HG02973 (cell line): ENCODE results near the gene MARVELD3.

Experiments used
- ATAC-seq: cut with Tn5 transposase; IDR thresholded peaks from one replicate; pipeline ENCODE4 v1.9.1; 2021; ENCODE audit warnings: moderate library complexity; ENCODE audit not compliant: unreplicated experiment

Gene MARVELD3

DNA sequence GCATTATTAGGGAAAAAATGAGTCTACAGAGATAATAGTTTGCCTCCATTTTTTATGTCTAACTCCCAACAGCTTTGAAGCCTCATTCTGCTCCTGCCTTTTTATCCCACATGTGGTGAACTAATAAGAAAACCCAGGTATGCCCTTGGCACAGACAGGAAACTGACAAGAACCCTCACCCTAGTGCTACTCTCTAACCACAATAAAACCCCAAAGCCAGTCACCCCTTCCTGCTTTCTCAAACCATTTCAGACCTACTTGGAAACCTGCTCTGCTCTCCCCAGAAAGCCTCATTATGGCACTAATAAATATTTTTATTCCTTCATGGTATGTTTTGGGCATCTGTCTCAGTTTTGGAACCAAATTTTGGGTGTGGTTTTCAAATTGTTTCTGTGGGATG is 3.9 kb upstream of the MARVELD3 start:
- no peak for ATAC-seq

- no peak for ATAC-seq
Observed at GRCh38 chr16:71623597-71623996, 2.4 kb upstream of the MARVELD3 start.

DNA sequence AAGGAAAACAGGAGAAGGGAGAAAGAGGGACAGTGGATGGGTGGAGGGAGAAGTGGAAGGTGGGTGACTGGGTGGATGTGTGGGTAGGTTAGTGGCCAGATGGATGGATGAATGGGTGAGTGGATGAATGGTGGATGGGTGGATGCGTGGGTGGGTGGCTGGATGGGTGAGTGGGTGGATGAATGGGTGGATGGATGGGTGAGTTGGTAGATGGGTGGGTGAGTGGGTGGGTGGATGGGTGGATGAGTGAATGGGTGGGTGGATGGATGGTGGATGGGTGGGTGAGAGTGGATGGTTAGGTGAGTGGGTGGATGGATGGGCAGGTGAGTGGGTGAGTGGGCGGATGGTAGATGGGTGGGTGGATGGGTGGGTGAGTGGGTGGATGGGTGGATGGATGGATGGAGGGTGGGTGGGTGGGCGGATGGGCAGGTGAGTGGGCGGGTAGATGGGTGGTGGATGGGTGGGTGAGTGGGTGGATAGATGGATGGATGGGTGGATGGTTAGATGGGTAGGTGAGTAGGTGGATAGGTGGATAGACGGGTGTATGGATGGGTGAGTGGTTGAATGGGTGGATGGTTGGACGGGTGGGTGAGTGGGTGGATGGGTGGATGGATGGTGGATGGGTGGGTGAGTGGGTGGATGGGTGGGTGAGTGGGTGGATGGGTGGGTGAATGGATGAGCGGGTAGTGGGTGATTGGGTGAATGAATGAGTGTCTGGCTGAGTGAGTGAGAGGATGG is 702 bp upstream of the MARVELD3 start:
- ATAC-seq: no peak

DNA sequence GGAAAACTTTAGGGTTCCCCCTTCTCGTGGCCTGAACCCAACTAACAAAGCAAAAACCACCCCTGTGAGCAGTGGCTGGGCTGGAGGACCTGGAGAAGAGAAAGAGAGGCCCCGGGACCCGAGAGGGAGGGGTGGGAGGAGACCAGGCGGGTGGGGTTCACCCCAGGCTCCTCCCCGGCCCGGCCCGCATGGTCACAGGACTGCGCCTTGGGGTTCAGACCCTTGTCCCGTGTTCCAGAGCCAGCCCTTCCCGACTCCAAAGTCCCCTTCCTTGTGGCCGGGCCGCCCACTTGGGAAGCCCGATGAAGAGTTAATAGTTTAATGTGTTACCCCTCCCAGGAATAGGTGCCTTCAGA is 852 bp downstream of the MARVELD3 start:
- no peak for ATAC-seq

GRCh38 chr16:71627731-71628181 is 1.8 kb downstream of the MARVELD3 start:
- ATAC-seq: no peak

GRCh38 chr16:71628810-71629209 is 2.8 kb downstream of the MARVELD3 start:
- ATAC-seq: no peak

DNA sequence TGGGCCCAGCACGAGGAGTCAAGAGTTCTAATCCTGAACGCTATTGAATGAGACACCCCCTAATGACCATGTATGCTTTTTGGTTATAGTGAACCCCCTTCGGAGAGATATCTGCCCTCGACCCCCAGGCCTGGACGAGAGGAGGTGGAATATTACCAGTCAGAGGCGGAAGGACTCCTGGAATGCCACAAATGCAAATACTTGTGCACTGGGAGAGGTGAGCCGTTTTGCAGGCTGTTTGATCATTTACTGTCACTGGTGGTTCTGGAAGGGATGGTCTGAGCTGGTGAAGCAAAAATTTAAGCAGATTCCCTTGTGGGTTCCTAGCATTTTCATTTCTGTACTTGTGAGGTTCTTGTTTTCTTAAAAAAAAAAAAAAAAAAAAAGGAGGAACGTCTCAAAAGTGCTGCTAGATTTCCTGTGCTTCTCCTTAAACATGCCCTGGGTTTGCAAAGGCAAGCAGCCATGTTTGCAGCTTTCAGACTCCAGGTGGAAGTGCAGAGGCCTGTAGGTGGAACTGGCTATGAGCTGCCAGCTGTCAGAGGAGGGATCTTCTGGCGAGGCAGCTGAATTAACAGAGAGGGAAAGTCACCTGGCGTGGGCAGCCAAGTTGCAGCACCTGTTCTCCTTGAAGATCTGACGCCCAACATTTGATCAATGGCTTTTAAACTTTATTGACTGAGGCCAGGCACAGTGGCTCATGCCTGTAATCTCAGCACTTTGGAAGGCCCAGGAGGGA is 3.5 kb downstream of the MARVELD3 start:
- ATAC-seq: no peak

- no peak for ATAC-seq
Observed at GRCh38 chr16:71630808-71631207, 4.8 kb downstream of the MARVELD3 start.

- no peak for ATAC-seq
Observed at GRCh38 chr16:71631776-71632175, 5.8 kb downstream of the MARVELD3 start.

- ATAC-seq: no peak
Observed at GRCh38 chr16:71635632-71636031, 9.6 kb downstream of the MARVELD3 start.

- ATAC-seq: no peak
Observed at GRCh38 chr16:71637398-71637797, 11.4 kb downstream of the MARVELD3 start.

DNA sequence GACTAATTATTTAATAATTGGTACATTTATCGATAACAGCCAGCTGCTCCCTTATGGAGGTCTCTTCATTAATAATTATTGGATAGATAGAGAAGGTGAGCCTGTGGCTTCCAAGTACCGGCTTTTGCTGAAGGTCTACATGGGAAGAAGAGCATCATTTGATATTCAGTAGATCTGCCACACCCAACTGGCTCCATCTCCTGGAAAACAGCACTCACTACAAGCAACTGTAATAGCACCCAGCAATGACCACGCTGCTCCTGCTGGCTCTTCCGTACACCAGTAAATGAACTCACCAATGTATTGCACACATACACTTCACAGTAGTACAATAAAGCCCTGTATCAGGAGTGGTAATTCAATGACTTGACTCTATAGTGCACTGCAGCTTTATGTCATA is 19.5 kb downstream of the MARVELD3 start:
- no peak for ATAC-seq

DNA sequence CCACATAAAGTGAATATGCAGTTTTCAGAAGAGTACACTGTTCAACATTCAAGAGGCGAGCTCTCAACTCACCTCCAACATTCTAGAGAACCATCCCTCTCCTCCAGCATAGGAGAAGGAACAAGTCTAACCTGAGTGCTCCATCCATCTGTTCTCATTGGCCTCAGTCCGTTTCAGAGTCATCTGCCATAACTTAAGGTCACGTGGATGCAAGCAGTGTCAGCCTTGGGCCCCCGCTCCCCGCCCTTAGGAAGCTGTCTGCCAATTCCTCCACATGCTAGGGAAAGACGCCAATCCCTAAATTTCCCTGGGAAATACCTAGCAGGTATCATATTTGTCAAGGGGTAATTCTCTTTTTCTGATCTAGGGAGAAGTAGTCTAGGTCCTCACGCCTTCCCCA is 21.4 kb downstream of the MARVELD3 start:
- no peak for ATAC-seq

DNA sequence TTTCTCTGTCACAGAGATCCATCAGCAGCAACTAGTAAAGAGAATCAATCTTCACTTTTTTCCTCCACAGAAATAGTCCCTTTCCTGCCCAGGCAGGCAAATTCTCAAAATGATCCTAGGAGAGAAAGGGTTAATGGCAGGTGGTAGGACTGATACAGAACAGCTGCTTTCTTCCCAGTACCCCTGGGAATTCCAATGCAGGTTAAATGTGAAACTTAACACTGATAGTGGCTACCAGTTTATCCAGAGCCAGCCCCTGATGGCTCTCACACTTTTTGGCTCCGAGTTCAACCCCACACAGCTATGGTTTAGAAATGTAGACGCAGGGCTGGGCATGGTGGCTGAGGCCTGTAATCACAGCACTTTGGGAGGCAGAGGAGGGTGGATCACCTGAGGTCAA is 22.2 kb downstream of the MARVELD3 start:
- ATAC-seq: no peak

DNA sequence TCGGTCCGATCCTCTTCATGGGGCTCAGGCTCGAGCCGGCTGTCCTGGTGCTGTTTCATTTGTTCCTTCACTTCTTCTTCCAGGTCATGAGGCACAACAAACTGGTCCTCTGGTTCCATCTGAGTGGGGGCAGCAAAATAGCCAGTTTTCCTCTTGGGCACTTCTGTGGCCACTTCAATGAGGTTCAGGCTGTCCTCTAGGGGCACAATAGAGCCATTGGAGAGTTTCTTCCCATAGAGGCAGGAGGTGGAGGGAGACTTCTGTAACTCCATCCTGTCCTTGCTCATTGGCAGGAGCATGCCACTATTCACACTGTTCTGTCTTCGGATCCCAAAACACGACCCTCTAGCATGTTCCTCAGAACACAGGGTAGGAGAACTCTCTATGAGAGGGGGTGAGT is 22.9 kb downstream of the MARVELD3 start:
- ATAC-seq: no peak

DNA sequence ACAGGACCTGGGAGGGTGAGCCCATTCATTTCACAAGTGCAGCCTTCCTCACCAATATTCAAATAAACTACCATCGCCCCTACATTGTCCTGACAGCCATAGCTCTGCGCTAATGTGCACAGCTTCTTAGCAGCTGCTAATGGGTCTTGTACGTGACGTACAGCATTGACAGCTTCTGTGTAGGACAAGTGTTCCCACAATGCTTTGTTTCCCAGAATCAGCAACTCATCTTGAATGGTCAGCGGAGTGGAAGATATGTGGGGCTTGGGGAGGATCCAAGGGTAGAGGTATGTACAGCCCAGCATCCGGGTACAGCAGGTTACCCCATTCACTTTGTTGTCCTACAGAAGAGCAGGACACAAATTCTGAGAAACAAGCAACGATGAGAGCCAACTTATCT is 23.7 kb downstream of the MARVELD3 start:
- ATAC-seq: no peak

GRCh38 chr16:71658771-71659170 is 32.8 kb downstream of the MARVELD3 start:
- no peak for ATAC-seq

GRCh38 chr16:71659471-71659870 is 33.5 kb downstream of the MARVELD3 start:
- no peak for ATAC-seq

DNA sequence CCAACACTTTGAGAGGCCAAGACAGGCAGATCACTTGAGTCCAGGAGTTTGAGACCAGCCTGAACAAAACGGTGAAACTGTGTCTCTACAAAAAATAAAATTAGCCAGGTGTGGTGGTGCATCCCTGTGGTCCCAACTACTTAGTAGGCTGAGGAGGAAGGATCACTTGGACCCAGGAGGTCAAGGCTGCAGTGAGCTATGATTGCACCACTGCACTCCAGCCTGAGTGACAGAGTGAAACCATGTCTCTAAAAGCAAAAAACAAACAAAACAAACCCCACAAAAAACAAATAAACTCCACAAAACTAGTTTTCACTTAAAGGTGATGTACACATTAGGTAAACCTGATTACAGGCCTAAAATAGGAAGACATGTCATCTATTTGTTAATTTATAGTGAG is 40.3 kb downstream of the MARVELD3 start:
- ATAC-seq: no peak

- no peak for ATAC-seq
Observed at GRCh38 chr16:71666928-71667707, 41.1 kb downstream of the MARVELD3 start.

DNA sequence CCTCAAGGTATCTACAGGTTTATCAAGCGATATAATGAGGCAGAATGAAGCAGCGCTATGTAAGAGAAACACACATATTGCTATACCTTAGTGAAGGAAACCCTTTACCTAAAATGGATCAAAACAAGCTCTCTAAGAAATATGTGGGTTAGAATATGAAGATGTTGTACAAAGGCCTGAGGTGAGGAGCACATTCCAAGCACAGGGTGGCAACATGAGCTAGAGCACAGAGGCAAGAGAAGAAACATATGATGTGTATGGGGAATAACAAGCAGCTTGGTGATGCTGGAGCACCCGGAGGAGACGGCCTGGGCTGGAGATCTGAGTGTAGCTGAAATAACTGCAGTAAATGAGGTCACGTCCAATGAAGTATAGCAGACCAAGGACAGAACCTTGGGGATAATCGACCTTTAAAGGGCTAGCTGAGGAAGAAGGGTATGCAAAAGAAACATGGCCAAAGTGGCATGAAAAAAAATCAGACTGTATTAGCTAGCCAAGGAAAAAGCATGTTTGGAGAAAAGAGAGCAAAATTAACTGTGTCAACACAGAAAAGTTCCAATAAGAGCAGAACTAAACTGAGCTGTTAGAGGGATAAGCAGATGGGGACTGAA is 44.0 kb downstream of the MARVELD3 start:
- ATAC-seq: no peak
